GM12891 (cell line): ENCODE measurements around the gene STXBP6.

Source experiments
- PAX5 ChIP-seq: IDR thresholded peaks from 2 replicates; pipeline ENCODE4 v1.6.1; 2011; ENCODE audit warnings: low read length, moderate library complexity, mild to moderate bottlenecking; ENCODE audit not compliant: insufficient read depth, severe bottlenecking
- POLR2A ChIP-seq: IDR thresholded peaks from 2 replicates; pipeline ENCODE4 v1.6.1; 2011; ENCODE audit warnings: low read depth, low read length, control low read depth
- POLR2AphosphoS5 ChIP-seq: IDR thresholded peaks from 2 replicates; pipeline ENCODE4 v1.6.1; 2011; ENCODE audit warnings: low read depth, low read length, control low read depth
- POU2F2 ChIP-seq: IDR thresholded peaks from 2 replicates; pipeline ENCODE4 v1.6.1; 2011; ENCODE audit warnings: low read depth, mild to moderate bottlenecking, control low read depth, low read length, moderate library complexity
- TAF1 ChIP-seq: IDR thresholded peaks from 2 replicates; pipeline ENCODE4 v1.6.1; 2011; ENCODE audit warnings: low read depth, low read length, control low read depth

GRCh38 chr14:24966579-24966964 is 83.4 kb downstream of the STXBP6 start:
- TF ChIP-seq POLR2A = no peak
- no peak for TF ChIP-seq POLR2AphosphoS5
- no peak for TF ChIP-seq POU2F2
- TF ChIP-seq TAF1 = no peak
- no peak for TF ChIP-seq PAX5
